NCI-H2081 treated with DMSO at 0.1 percent for 48 hours (cell line): ENCODE data around the gene CISTR.

ENCODE experiments used
- DNase-seq: peaks from one replicate; lab custom pipeline; 2025; lab: John Stamatoyannopoulos, UW

The CISTR gene

GRCh38 chr12:53743266-53744129, 8.3 kb downstream of the CISTR start:
- peak; percentile 45 for DNase-seq

GRCh38 chr12:53740130-53740491, 11.7 kb downstream of the CISTR start:
- DNase-seq, result no peak

GRCh38 chr12:53739214-53740129, 12.3 kb downstream of the CISTR start:
- DNase-seq, result peak; percentile 2

- DNase-seq, result no peak
These were observed 13.2 kb downstream of the CISTR start for GRCh38 chr12:53738406-53739213.

GRCh38 chr12:53737951-53738405, 13.8 kb downstream of the CISTR start:
- no peak for DNase-seq

GRCh38 chr12:53737093-53737808, 14.5 kb downstream of the CISTR start:
- no peak for DNase-seq

- no peak for DNase-seq
These were observed 15.2 kb downstream of the CISTR start for GRCh38 chr12:53736592-53736991.

- no peak for DNase-seq
These were observed 16.2 kb downstream of the CISTR start for GRCh38 chr12:53735556-53735955.

- DNase-seq, result no peak
These were observed 17.4 kb downstream of the CISTR start for GRCh38 chr12:53734425-53734824.

- DNase-seq, result no peak
These were observed 18.0 kb downstream of the CISTR start for GRCh38 chr12:53733807-53734200.

GRCh38 chr12:53733051-53733806, 18.6 kb downstream of the CISTR start:
- DNase-seq, result no peak

GRCh38 chr12:53729644-53730043, 22.1 kb downstream of the CISTR start:
- no peak for DNase-seq

GRCh38 chr12:53728206-53728605, 23.6 kb downstream of the CISTR start:
- no peak for DNase-seq

GRCh38 chr12:53727310-53728041, 24.3 kb downstream of the CISTR start, which contains the start of gene CALCOCO1:
Gene CALCOCO1 (minus strand): TSS chr12:53727452. CDS start chr12:53725242, 2,210 bp downstream.
- peak; percentile 94 for DNase-seq

GRCh38 chr12:53726946-53727309, 24.9 kb downstream of the CISTR start:
- DNase-seq, result no peak

- no peak for DNase-seq
These were observed 25.4 kb downstream of the CISTR start for GRCh38 chr12:53726341-53726740.

GRCh38 chr12:53725824-53726223, 26.0 kb downstream of the CISTR start:
- no peak for DNase-seq

GRCh38 chr12:53722450-53723041, 29.2 kb downstream of the CISTR start:
- no peak for DNase-seq

- DNase-seq, result no peak
These were observed 30.8 kb downstream of the CISTR start for GRCh38 chr12:53720946-53721345.
